NCI-H526 (cell line): ENCODE measurements around the gene C15orf40.
"Not testable (repeated sequence)": the region's sequence is repeated elsewhere in the genome, so short reads cannot be mapped to it uniquely, and the experiment has no call there.

Source experiments
- DNase-seq, 2 experiments: peaks; one replicate each; lab custom pipeline; 2025; lab: John Stamatoyannopoulos, UW

C15orf40 gene

GRCh38 chr15:82951472-82952157 lies 59.8 kb downstream of the C15orf40 start:
- peak in 1 of 2 experiments; percentile 41 for DNase-seq

GRCh38 chr15:82950746-82951370 lies 60.6 kb downstream of the C15orf40 start:
- DNase-seq, result no peak

GRCh38 chr15:82950295-82950694 lies 61.1 kb downstream of the C15orf40 start:
- no peak for DNase-seq

GRCh38 chr15:82946155-82946701 lies 65.2 kb downstream of the C15orf40 start:
- DNase-seq, result no peak

GRCh38 chr15:82945326-82945725 lies 66.1 kb downstream of the C15orf40 start:
- no peak for DNase-seq

GRCh38 chr15:82944821-82945220 lies 66.6 kb downstream of the C15orf40 start:
- no peak for DNase-seq

GRCh38 chr15:82944056-82944455 lies 67.4 kb downstream of the C15orf40 start:
- no peak for DNase-seq

GRCh38 chr15:82943176-82943575 lies 68.3 kb downstream of the C15orf40 start:
- no peak for DNase-seq

- no peak for DNase-seq
Observed at GRCh38 chr15:82942691-82943090, 68.7 kb downstream of the C15orf40 start.

- DNase-seq, result not testable (repeated sequence)
Observed at GRCh38 chr15:82939678-82940077, 71.8 kb downstream of the C15orf40 start.
